ENCODE measurements around the gene DCHS2.

DNA sequence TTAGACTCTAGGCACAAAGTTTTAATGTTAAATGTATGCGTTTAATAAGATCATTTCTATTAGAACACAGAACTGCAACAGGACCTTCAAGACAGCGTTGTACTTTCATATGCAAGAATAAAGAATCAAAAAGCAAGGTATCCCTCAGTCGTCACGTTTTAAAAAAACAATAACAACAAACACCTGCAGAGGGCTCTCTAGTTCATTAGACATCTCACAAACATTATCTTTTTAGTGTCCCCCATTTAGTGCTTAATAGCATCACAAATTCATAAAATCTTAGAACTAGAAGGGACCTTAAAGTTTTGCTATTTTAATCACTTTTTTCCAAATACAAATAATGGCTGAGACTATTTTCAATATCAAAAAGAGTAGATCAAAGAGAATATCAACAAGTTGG is 236.6 kb downstream of the DCHS2 start:
- TF ChIP-seq, protein P1, sequence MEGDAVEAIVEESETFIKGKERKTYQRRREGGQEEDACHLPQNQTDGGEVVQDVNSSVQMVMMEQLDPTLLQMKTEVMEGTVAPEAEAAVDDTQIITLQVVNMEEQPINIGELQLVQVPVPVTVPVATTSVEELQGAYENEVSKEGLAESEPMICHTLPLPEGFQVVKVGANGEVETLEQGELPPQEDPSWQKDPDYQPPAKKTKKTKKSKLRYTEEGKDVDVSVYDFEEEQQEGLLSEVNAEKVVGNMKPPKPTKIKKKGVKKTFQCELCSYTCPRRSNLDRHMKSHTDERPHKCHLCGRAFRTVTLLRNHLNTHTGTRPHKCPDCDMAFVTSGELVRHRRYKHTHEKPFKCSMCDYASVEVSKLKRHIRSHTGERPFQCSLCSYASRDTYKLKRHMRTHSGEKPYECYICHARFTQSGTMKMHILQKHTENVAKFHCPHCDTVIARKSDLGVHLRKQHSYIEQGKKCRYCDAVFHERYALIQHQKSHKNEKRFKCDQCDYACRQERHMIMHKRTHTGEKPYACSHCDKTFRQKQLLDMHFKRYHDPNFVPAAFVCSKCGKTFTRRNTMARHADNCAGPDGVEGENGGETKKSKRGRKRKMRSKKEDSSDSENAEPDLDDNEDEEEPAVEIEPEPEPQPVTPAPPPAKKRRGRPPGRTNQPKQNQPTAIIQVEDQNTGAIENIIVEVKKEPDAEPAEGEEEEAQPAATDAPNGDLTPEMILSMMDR (IDR thresholded peaks at IDR 0.05): peak; percentile 60
- TF ChIP-seq ZFX (IDR thresholded peaks at IDR 0.05; ENCODE audit: borderline replicate concordance): no peak
